22Rv1 (cell line): ENCODE data around the gene MEGF10.

Experiments
- CTCF ChIP-seq: fragments of 450-650 bp; IDR thresholded peaks from 2 replicates; pipeline ENCODE4 v1.5.1; 2017; ENCODE audit warnings: mild to moderate bottlenecking
- ZFX ChIP-seq: fragments of 450-650 bp; IDR thresholded peaks from 2 replicates; pipeline ENCODE4 v1.6.1; 2017; ENCODE audit warnings: antibody characterized with exemption, borderline replicate concordance

- no peak for TF ChIP-seq CTCF
- no peak for TF ChIP-seq ZFX
Observed at GRCh38 chr5:127435821-127436220, 145.2 kb downstream of the MEGF10 start.
